ENCODE measurements around the gene FBXL13. TPM values are rescaled to one million over a fixed set of nuclear protein-coding genes. Genes with fewer than 3 reads are reported as not detected.

Gene FBXL13
- total and polyA plus RNA-seq, 10 of the 15 experiments (the other 5 are each of a cell fraction or from before 2014, with no cell fraction given), result 0.08 to 0.95 (median 0.28) TPM; not detected in 2

- TF ChIP-seq ZBTB33 (IDR thresholded peaks at IDR 0.05) (no peak), RUNX3 (IDR thresholded peaks at IDR 0.05; ENCODE audit: low read length) (peak; percentile 9), HCFC1 (IDR thresholded peaks at IDR 0.05; ENCODE audit: low read length) (no peak), POU2F2 (IDR thresholded peaks at IDR 0.05; ENCODE audit: borderline replicate concordance, low read depth, low read length) (no peak), EED (IDR thresholded peaks at IDR 0.05; ENCODE audit: low read depth) (no peak), ZNF24 (IDR thresholded peaks at IDR 0.05) (0 out of 2 replicates have a peak, but pooled peaks have one; percentile 53), NR2C1 (IDR thresholded peaks at IDR 0.05) (peak; percentile 75), USF1 (IDR thresholded peaks at IDR 0.05; ENCODE audit: borderline replicate concordance, extremely low read length, insufficient read depth, low read depth, low read length) (peak; percentile 56), BRCA1 (IDR thresholded peaks at IDR 0.05; ENCODE audit: low read depth, low read length) (no peak), ZNF687 (IDR thresholded peaks at IDR 0.05) (no peak), NR2F1 (conservative IDR thresholded peaks at IDR 0.05) (peak; percentile 98), PAX8 (IDR thresholded peaks at IDR 0.05) (no peak), MTA2 (IDR thresholded peaks at IDR 0.05; ENCODE audit: low read depth) (0 out of 2 replicates have a peak, but pooled peaks have one; percentile 10), TCF3 (IDR thresholded peaks at IDR 0.05; ENCODE audit: borderline replicate concordance, insufficient read depth, low read depth, low read length) (0 out of 2 replicates have a peak, but pooled peaks have one; percentile 33), CUX1 (IDR thresholded peaks at IDR 0.05; ENCODE audit: insufficient replicate concordance, low read depth, low read length) (no peak), HDAC2 (IDR thresholded peaks at IDR 0.05) (no peak), CHD1 (IDR thresholded peaks at IDR 0.05; ENCODE audit: low read depth, low read length) (no peak), HDAC6 (IDR thresholded peaks at IDR 0.05; ENCODE audit: unreplicated experiment) (no peak)
Observed at GRCh38 chr7:103074519-103075336, at the start of gene FBXL13, which contains the start of gene ARMC10 (continued).

Measured in GM12878 (cell line).